A549 (cell line): ENCODE data around the gene NFKB2. TPM values are rescaled to one million over a fixed set of nuclear protein-coding genes. Genes with fewer than 3 reads are reported as not detected.

Experiments
- ATAC-seq, 2 experiments: fragments of 200-7000 bp in 1 of 2; fragments of >200 bp in 1 of 2; cut with Nextera tagmentation in 1 of 2; cut with Tn5 transposase in 1 of 2; 3 replicates each; pipeline versions ENCODE4 v1.8.0 to v1.9.1; 2018 to 2020; ENCODE audit warnings: mild to moderate bottlenecking in 1 of 2, moderate library complexity in 1 of 2
- CTCF ChIA-PET: fragments of 300-600 bp; sonication (Branson Sonifier 250); formaldehyde crosslinking; extraction: SDS; loops from one replicate; lab custom pipeline; 2021; ENCODE audit warnings: antibody characterized with exemption, inconsistent platforms; lab: Yijun Ruan, JAX
- POLR2A ChIA-PET: fragments of 350-600 bp; formaldehyde crosslinking; extraction: SDS; loops from one replicate; lab custom pipeline; 2021; ENCODE audit warnings: antibody characterized with exemption, inconsistent platforms; lab: Yijun Ruan, JAX
- DNase-seq, 2 experiments: peaks; one replicate each; pipeline versions ENCODE4 v3.0.0 to v3.0.0-alpha.2; 2011 to 2016; ENCODE audit warnings: low read depth in 1 of 2, low spot score in 1 of 2
- FAIRE-seq: peaks from 2 replicates; lab custom pipeline; 2011; peaks lifted over from hg19 to GRCh38; lab: Jason Lieb, UNC
- H3K27ac ChIP-seq, 2 experiments: fragments of >200 bp; sonication (Bioruptor Twin); formaldehyde crosslinking; 3 replicates each; pipeline ENCODE4 v1.5.1; 2016 to 2017
- H3K4me1 ChIP-seq: fragments of >200 bp; sonication (Bioruptor Twin); formaldehyde crosslinking; 3 replicates; pipeline ENCODE4 v1.6.1; 2016
- H3K4me2 ChIP-seq: fragments of >200 bp; sonication (Bioruptor Twin); formaldehyde crosslinking; 3 replicates; pipeline ENCODE4 v1.6.1; 2016
- H3K4me3 ChIP-seq: fragments of >200 bp; sonication (Bioruptor Twin); formaldehyde crosslinking; 3 replicates; pipeline ENCODE4 v1.5.1; 2016
- H3K9me3 ChIP-seq: fragments of >200 bp; sonication (Bioruptor Twin); formaldehyde crosslinking; 3 replicates; pipeline ENCODE4 v1.6.1; 2016
- BCL3 ChIP-seq: fragments of >200 bp; sonication (Bioruptor Twin); formaldehyde crosslinking; IDR thresholded peaks from 3 replicates; pipeline ENCODE4 v1.6.1; 2016
- BHLHE40 ChIP-seq: IDR thresholded peaks from 2 replicates; pipeline ENCODE4 v1.6.1; 2012; ENCODE audit warnings: low read depth, low read length, inconsistent platforms
- CHD4 ChIP-seq: fragments of 200-600 bp; sonication (generic); IDR thresholded peaks from 2 replicates; pipeline ENCODE4 v1.6.1; 2016; ENCODE audit warnings: antibody characterized with exemption, mild to moderate bottlenecking, borderline replicate concordance
- ELK1 ChIP-seq: fragments of 150-350 bp; IDR thresholded peaks from 2 replicates; pipeline ENCODE4 v1.6.1; 2014; ENCODE audit warnings: low read depth, mild to moderate bottlenecking, low read length
- ESRRA ChIP-seq: fragments of 150-350 bp; IDR thresholded peaks from 2 replicates; pipeline ENCODE4 v1.6.1; 2014; ENCODE audit warnings: mild to moderate bottlenecking, low read length, borderline replicate concordance
- FOSB ChIP-seq: fragments of 250-450 bp; sonication (Bioruptor Pico); IDR thresholded peaks from 2 replicates; pipeline ENCODE4 v1.5.0; 2020; ENCODE audit warnings: mild to moderate bottlenecking, moderate library complexity
- HMGXB4 ChIP-seq: fragments of 250-450 bp; sonication (Bioruptor Pico); IDR thresholded peaks from 2 replicates; pipeline ENCODE4 v1.5.0; 2021; ENCODE audit warnings: mild to moderate bottlenecking, moderate library complexity, borderline replicate concordance
- HOXB13 ChIP-seq: fragments of 250-450 bp; sonication (Bioruptor Pico); IDR thresholded peaks from 2 replicates; pipeline ENCODE4 v1.5.0; 2020; ENCODE audit warnings: low read depth, mild to moderate bottlenecking, moderate library complexity
- JUNB ChIP-seq: fragments of >200 bp; sonication (Bioruptor Twin); formaldehyde crosslinking; IDR thresholded peaks from 2 replicates; pipeline ENCODE4 v1.6.1; 2016
- KDM1A ChIP-seq: fragments of 200-600 bp; sonication (generic); IDR thresholded peaks from 2 replicates; pipeline ENCODE4 v1.6.1; 2016; ENCODE audit warnings: low read depth, mild to moderate bottlenecking
- KDM5A ChIP-seq: fragments of 200-600 bp; sonication (generic); IDR thresholded peaks from 2 replicates; pipeline ENCODE4 v1.6.1; 2016; ENCODE audit warnings: antibody characterized with exemption, mild to moderate bottlenecking
- MAFK ChIP-seq: fragments of 450-650 bp; IDR thresholded peaks from 2 replicates; pipeline ENCODE4 v1.6.1; 2014; ENCODE audit not compliant: partially characterized antibody
- MAZ ChIP-seq: fragments of 150-350 bp; IDR thresholded peaks from 2 replicates; pipeline ENCODE4 v1.6.1; 2014; ENCODE audit warnings: antibody characterized with exemption, low read depth, low read length, borderline replicate concordance
- MYC ChIP-seq: IDR thresholded peaks from 2 replicates; pipeline ENCODE4 v1.6.1; 2012; ENCODE audit warnings: mild to moderate bottlenecking, inconsistent platforms, low read length, improper control_type of control experiment, borderline replicate concordance
- NFE2L2 ChIP-seq: fragments of 150-350 bp; conservative IDR thresholded peaks from 2 replicates; pipeline ENCODE4 v1.6.1; 2014; ENCODE audit warnings: low read length
- POLR2AphosphoS2 ChIP-seq: conservative IDR thresholded peaks from 2 replicates; pipeline ENCODE4 v1.6.1; 2012; ENCODE audit warnings: low read length, improper control_type of control experiment, inconsistent platforms
- RNF2 ChIP-seq: fragments of 200-600 bp; sonication (generic); IDR thresholded peaks from 2 replicates; pipeline ENCODE4 v1.6.1; 2016; ENCODE audit warnings: low read depth, mild to moderate bottlenecking, antibody characterized with exemption, moderate library complexity, borderline replicate concordance
- SMC3 ChIP-seq: fragments of >200 bp; sonication (Bioruptor Twin); formaldehyde crosslinking; IDR thresholded peaks from 3 replicates; pipeline ENCODE4 v1.6.1; 2018; ENCODE audit warnings: inconsistent platforms
- TP53 ChIP-seq: fragments of 250-450 bp; sonication (Bioruptor Pico); IDR thresholded peaks from 2 replicates; pipeline ENCODE4 v1.5.0; 2021; ENCODE audit warnings: mild to moderate bottlenecking, moderate library complexity
- ZC3H11A ChIP-seq: fragments of 450-650 bp; IDR thresholded peaks from 2 replicates; pipeline ENCODE4 v1.6.1; 2014; ENCODE audit warnings: antibody characterized with exemption, mild to moderate bottlenecking
- WGBS: methylation state at CpG from one replicate; pipeline ENCODE4 v1.1.6; 2017; ENCODE audit errors: missing lambda C conversion rate; 5-methylcytosine and 5-hydroxymethylcytosine counted together
- polyA plus RNA-seq, 4 experiments: library from polyadenylated mRNA; depleted of rRNA in 3 of 4; stranded (reverse); fragments of >200 nt; fragmentation: RNase III in 1 of 4; extraction: RNeasy Plus Mini Kit Qiagen cat#74134 plus additional on column Dnase treatment in 1 of 4; gene quantifications; 2 replicates in 3 of 4; 3 replicates in 1 of 4; pipeline ENCODE4 v1.2.3, GENCODE V29; 2011 to 2017
- TF ChIP-seq, protein P1 (sequence below): fragments of 200-600 bp; sonication (generic); IDR thresholded peaks from 2 replicates; pipeline ENCODE4 v1.6.1; 2016; ENCODE audit warnings: antibody characterized with exemption, mild to moderate bottlenecking, moderate library complexity

The NFKB2 gene
- polyA plus RNA-seq, 2 of the 4 experiments (the other 2 are of a cell fraction) = 27.6 to 35.7 TPM

DNA sequence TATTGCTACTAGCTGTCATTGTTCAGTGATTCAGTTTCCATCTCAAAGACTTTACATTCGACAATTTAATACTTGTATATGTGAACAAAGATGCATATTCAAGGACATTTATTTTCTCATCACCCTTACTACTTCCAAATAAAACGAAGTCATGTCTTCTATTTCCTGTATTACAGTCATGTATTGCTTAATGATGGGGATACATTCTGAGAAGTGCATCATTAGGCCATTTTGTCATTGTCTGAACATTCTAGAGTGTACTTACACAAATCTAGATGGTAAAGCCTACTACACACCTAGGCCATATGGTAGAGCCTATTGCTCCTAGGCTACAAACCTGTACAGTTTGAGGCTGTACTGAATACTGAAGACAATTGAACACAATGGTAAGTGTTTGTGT, 49.3 kb downstream of the NFKB2 start:
- CTCF ChIA-PET = interaction anchor here (1.0 kb wide), 1 partner anchor 46 kb away, joined by 5 read pairs; no protein-coding TSS in a partner anchor

DNA sequence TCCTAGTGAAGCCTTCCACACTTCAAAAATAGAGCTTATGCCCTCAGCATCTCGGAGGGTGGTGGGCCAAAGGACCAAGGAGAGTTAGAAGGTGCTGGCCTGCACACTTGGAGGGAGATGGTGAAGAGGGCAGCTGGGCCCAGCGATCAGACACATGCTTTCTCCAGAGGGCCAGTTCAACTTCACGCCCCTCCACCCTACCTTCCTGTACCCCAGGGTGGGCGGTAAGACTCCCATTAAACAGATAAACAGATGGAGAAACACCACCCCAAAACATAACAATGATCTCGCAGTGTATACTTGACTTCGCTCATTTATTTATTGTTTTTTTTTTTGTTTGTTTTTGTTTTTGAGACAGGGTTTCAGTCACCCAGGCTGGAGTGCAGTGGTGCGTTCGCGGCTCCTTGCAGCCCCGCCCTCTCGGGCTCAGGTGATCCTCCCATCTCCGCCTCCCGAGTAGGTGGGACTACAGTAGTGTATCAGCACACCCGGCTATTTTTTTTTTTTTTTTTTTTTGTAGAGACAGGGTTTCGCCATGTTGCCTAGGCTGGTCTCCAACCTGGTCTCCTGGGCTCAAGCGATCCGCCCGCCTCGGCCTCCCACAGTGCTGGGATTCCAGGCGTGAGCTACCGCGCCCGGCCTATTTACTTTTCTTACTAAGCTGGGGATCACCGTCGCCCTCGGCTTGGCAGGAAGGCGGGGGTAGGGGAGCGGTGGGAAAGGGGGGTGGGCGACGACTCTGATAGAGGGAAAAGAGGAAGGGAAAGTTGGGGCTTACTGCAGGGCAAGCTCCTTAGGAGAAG, 54.0 kb downstream of the NFKB2 start:
- no peak for FAIRE-seq
- peak overlapping the region; percentile 97 for H3K4me3 ChIP-seq
- DNase-seq = peak in 1 of 2 experiments; percentile 82
- ChIA-PET POLR2A (interaction anchor here (0.6 to 2.1 kb wide), 5 partner anchors 9 to 192 kb away, joined by 3 to 9 read pairs (median 5); partner anchors contain the start of gene FBXL15), CTCF (interaction anchor here (0.9 to 2.5 kb wide), 10 partner anchors 9 to 219 kb away, joined by 3 to 11 read pairs (median 3); partner anchors contain the start of gene CUEDC2)
- 12% methylated on average over 26 of the region's 30 CpGs for WGBS
- TF ChIP-seq KDM5A = no peak
- no peak for TF ChIP-seq TP53 (CRISPR knock-in tag)
- TF ChIP-seq NFE2L2 = no peak
- TF ChIP-seq HMGXB4 = no peak
- TF ChIP-seq BCL3 = no peak
- TF ChIP-seq ESRRA = no peak
- TF ChIP-seq ZC3H11A = no peak
- TF ChIP-seq, protein P1, sequence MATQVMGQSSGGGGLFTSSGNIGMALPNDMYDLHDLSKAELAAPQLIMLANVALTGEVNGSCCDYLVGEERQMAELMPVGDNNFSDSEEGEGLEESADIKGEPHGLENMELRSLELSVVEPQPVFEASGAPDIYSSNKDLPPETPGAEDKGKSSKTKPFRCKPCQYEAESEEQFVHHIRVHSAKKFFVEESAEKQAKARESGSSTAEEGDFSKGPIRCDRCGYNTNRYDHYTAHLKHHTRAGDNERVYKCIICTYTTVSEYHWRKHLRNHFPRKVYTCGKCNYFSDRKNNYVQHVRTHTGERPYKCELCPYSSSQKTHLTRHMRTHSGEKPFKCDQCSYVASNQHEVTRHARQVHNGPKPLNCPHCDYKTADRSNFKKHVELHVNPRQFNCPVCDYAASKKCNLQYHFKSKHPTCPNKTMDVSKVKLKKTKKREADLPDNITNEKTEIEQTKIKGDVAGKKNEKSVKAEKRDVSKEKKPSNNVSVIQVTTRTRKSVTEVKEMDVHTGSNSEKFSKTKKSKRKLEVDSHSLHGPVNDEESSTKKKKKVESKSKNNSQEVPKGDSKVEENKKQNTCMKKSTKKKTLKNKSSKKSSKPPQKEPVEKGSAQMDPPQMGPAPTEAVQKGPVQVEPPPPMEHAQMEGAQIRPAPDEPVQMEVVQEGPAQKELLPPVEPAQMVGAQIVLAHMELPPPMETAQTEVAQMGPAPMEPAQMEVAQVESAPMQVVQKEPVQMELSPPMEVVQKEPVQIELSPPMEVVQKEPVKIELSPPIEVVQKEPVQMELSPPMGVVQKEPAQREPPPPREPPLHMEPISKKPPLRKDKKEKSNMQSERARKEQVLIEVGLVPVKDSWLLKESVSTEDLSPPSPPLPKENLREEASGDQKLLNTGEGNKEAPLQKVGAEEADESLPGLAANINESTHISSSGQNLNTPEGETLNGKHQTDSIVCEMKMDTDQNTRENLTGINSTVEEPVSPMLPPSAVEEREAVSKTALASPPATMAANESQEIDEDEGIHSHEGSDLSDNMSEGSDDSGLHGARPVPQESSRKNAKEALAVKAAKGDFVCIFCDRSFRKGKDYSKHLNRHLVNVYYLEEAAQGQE = no peak
- TF ChIP-seq MAFK = no peak
- no peak for TF ChIP-seq JUNB
- no peak for TF ChIP-seq FOSB
- no peak for TF ChIP-seq ELK1
- H3K9me3 ChIP-seq = no peaks in the 10 kb centered on the region
- H3K4me1 ChIP-seq = peaks cover 35% of the 10 kb centered on the region
- peak overlapping the region; percentile 87 for H3K4me2 ChIP-seq
- ATAC-seq = peak; percentile 81 to 87
- H3K27ac ChIP-seq = peak overlapping the region; percentile 89 to 95

More for the DNA sequence above, 49.3 kb downstream of the NFKB2 start:
- TF ChIP-seq TP53 (CRISPR knock-in tag) = no peak
- TF ChIP-seq HOXB13 (CRISPR knock-in tag) = no peak
- no peak for TF ChIP-seq RNF2
- no peak for TF ChIP-seq POLR2AphosphoS2
- TF ChIP-seq HMGXB4 = no peak
- TF ChIP-seq BHLHE40 = no peak
- TF ChIP-seq MYC = no peak
- TF ChIP-seq KDM1A = no peak
- no peak for TF ChIP-seq CHD4
- no peak for TF ChIP-seq MAZ
- TF ChIP-seq SMC3 = no peak
- TF ChIP-seq, all 56 proteins: peak for 0
- Histone ChIP-seq H3K27ac (no peak overlapping the region), H3K4me2 (no peak overlapping the region), H3K4me3 (no peak overlapping the region), H3K4me1 (peaks cover 4% of the 10 kb centered on the region), H3K9me3 (no peaks in the 10 kb centered on the region)
- FAIRE-seq (no peak), DNase-seq (no peak), ATAC-seq (no peak)
- 39% methylated on average over 2 of the region's 2 CpGs for WGBS
- POLR2A ChIA-PET = no interaction called here
